Esophagus squamous epithelium (tissue), 4 donors: Measurements from ENCODE around the gene SPRR2A.

Experiments
- CTCF ChIP-seq, 6 experiments: fragments of 450-650 bp in 4 of 6; fragments of 200-600 bp in 2 of 6; sonication (generic) in 2 of 6; IDR thresholded peaks; one replicate each; pipeline ENCODE4 v1.5.1; 2016 to 2019; ENCODE audit warnings: antibody characterized with exemption in 6 of 6, mild to moderate bottlenecking in 4 of 6, moderate library complexity in 4 of 6
- POLR2A ChIP-seq, 4 donors: fragments of 450-650 bp; IDR thresholded peaks; one replicate each; pipeline ENCODE4 v1.6.1; 2017; ENCODE audit warnings: antibody characterized with exemption in 4 of 4, mild to moderate bottlenecking in 4 of 4, moderate library complexity in 3 of 4

- TF ChIP-seq CTCF (IDR thresholded peaks at IDR 0.05) (peak in 5 of 6 experiments; percentile 24 to 62 (median 45)), POLR2A (IDR thresholded peaks at IDR 0.05) (no peak)
These were observed 24.5 kb downstream of the SPRR2A start for GRCh38 chr1:153032677-153033308.
